Cardiac muscle cell (in vitro differentiated cells and primary cell): ENCODE data around the gene NME1. TPM values are rescaled to one million over a fixed set of nuclear protein-coding genes. Genes with fewer than 3 reads are reported as not detected.
A peak's percentile ranks its signal among the peaks of the same experiment; 100 is the strongest.

Source experiments
- DNase-seq, 2 donors: peaks; one replicate each; pipeline versions ENCODE4 v3.0.0 to v3.0.0-alpha.2; 2010 to 2017; ENCODE audit warnings: low read depth in 1 of 2, low spot score in 1 of 2
- H3K27ac ChIP-seq: fragments of 200-600 bp; sonication (generic); 2 replicates; pipeline ENCODE4 v1.5.1; 2016
- H3K27me3 ChIP-seq: fragments of 200-600 bp; sonication (generic); 2 replicates; pipeline ENCODE4 v1.6.0; 2016; ENCODE audit warnings: control low read depth
- H3K36me3 ChIP-seq: fragments of 200-600 bp; sonication (generic); 2 replicates; pipeline ENCODE4 v1.5.1; 2016; ENCODE audit warnings: control low read depth
- H3K4me1 ChIP-seq: fragments of 200-600 bp; sonication (generic); 2 replicates; pipeline ENCODE4 v1.8.1; 2017; ENCODE audit warnings: low read depth, mild to moderate bottlenecking, mixed run types
- H3K4me3 ChIP-seq: fragments of 200-600 bp; sonication (generic); 2 replicates; pipeline ENCODE4 v1.5.1; 2016; ENCODE audit warnings: mild to moderate bottlenecking
- H3K9me3 ChIP-seq: fragments of 200-600 bp; sonication (generic); 2 replicates; pipeline ENCODE4 v1.5.1; 2017; ENCODE audit warnings: low read depth, mild to moderate bottlenecking, control low read depth
- polyA plus RNA-seq: library from polyadenylated mRNA; unstranded; fragments of >200 nt; fragmentation: Nextera tagmentation; extraction: Ambion mirVana; gene quantifications from 2 replicates; pipeline ENCODE4 v1.2.1, GENCODE V29; 2016
- total RNA-seq: library from RNA; depleted of rRNA; stranded (reverse); fragments of >200 nt; gene quantifications from 2 replicates; pipeline ENCODE4 v1.2.3, GENCODE V29; 2016
- TF ChIP-seq, protein P1 (sequence below): IDR thresholded peaks from 2 replicates; pipeline ENCODE4 v1.5.1; 2012; ENCODE audit warnings: low read depth, mild to moderate bottlenecking, low read length

Gene NME1
- total and polyA plus RNA-seq, 2 experiments from 2014 or later: 58.9 to 194 TPM

GRCh38 chr17:51152766-51153209 lies 571 bp upstream of the NME1 start:
- Histone ChIP-seq H3K9me3 (no peaks in the 10 kb centered on the region), H3K27ac (peak overlapping the region; percentile 94), H3K27me3 (no peaks in the 10 kb centered on the region), H3K4me1 (peaks cover 5% of the 10 kb centered on the region), H3K4me3 (peak overlapping the region; percentile 21), H3K36me3 (peaks cover 2% of the 10 kb centered on the region)
- peak in 1 of 2 donors; percentile 44 for DNase-seq
- TF ChIP-seq, protein P1, sequence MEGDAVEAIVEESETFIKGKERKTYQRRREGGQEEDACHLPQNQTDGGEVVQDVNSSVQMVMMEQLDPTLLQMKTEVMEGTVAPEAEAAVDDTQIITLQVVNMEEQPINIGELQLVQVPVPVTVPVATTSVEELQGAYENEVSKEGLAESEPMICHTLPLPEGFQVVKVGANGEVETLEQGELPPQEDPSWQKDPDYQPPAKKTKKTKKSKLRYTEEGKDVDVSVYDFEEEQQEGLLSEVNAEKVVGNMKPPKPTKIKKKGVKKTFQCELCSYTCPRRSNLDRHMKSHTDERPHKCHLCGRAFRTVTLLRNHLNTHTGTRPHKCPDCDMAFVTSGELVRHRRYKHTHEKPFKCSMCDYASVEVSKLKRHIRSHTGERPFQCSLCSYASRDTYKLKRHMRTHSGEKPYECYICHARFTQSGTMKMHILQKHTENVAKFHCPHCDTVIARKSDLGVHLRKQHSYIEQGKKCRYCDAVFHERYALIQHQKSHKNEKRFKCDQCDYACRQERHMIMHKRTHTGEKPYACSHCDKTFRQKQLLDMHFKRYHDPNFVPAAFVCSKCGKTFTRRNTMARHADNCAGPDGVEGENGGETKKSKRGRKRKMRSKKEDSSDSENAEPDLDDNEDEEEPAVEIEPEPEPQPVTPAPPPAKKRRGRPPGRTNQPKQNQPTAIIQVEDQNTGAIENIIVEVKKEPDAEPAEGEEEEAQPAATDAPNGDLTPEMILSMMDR: no peak

DNA sequence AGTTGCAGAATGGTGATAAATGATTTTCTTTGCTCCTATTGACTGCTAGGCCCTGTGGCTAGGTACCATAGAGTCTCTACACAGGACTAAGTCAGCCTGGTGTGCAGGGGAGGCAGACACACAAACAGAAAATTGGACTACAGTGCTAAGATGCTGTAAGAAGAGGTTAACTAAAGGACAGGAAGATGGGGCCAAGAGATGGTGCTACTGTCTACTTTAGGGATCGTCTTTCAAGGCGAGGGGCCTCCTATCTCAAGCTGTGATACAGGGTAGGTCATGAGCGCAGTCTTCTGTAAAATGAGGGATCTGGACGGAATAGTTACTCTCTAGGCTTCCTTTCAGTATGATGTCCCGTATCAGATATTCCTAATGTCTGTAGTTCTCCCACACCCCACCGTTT lies 817 bp downstream of the NME1 start:
- TF ChIP-seq, protein P1: no peak
- Histone ChIP-seq H3K27ac (peak overlapping the region; percentile 66), H3K4me3 (peak overlapping the region; percentile 66), H3K4me1 (peaks cover 5% of the 10 kb centered on the region), H3K36me3 (peaks cover 2% of the 10 kb centered on the region), H3K27me3 (no peaks in the 10 kb centered on the region), H3K9me3 (no peaks in the 10 kb centered on the region)
- DNase-seq: peak in 1 of 2 donors; percentile 18

GRCh38 chr17:51155416-51155815 lies 2.1 kb downstream of the NME1 start:
- Histone ChIP-seq H3K27ac (no peak overlapping the region), H3K4me1 (peaks cover 5% of the 10 kb centered on the region), H3K36me3 (peaks cover 7% of the 10 kb centered on the region), H3K4me3 (no peak overlapping the region), H3K9me3 (no peaks in the 10 kb centered on the region), H3K27me3 (no peaks in the 10 kb centered on the region)
- TF ChIP-seq, protein P1: no peak
- no peak for DNase-seq

DNA sequence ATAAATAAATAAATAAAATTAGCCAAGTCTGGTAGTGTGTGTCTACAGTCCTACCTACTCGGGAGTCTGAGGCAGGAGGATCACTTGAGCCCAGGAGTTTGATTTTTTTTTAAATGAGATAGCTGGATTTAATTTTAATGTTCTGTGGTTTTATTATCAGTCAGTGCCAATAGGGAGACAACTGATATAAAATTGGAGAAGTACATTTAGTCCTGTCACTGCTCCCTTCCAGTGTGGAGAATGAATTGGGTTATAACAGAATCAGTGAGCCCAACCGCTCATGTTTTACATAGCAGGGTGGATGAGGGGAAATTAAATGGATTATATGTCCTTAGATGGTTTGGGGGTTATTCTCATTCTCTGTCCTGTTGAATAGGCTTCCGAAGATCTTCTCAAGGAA lies 6.2 kb downstream of the NME1 start:
- no peak overlapping the region for H3K4me3 ChIP-seq
- H3K36me3 ChIP-seq: peaks cover 19% of the 10 kb centered on the region
- no peaks in the 10 kb centered on the region for H3K27me3 ChIP-seq
- no peaks in the 10 kb centered on the region for H3K4me1 ChIP-seq
- no peak overlapping the region for H3K27ac ChIP-seq
- no peak for DNase-seq
- TF ChIP-seq, protein P1: no peak
- no peaks in the 10 kb centered on the region for H3K9me3 ChIP-seq

- H3K4me3 ChIP-seq: no peak overlapping the region
- peaks cover 19% of the 10 kb centered on the region for H3K36me3 ChIP-seq
- H3K27ac ChIP-seq: no peak overlapping the region
- TF ChIP-seq, protein P1: no peak
- no peaks in the 10 kb centered on the region for H3K9me3 ChIP-seq
- no peaks in the 10 kb centered on the region for H3K27me3 ChIP-seq
- no peak for DNase-seq
- H3K4me1 ChIP-seq: no peaks in the 10 kb centered on the region
These were observed 8.2 kb downstream of the NME1 start for GRCh38 chr17:51161541-51161940.
